ENCODE measurements around the gene SERTM1.
A peak's percentile ranks its signal among the peaks of the same experiment; 100 is the strongest.

SERTM1 gene

GRCh38 chr13:36710396-36710795 is 36.6 kb downstream of the SERTM1 start:
- DNase-seq (ENCODE audit: low read depth in 2 of 2): no peak

- DNase-seq (ENCODE audit: low read depth in 2 of 2): no peak
Observed at GRCh38 chr13:36712290-36712689, 38.5 kb downstream of the SERTM1 start.

GRCh38 chr13:36712770-36713169 is 39.0 kb downstream of the SERTM1 start:
- DNase-seq (ENCODE audit: low read depth in 2 of 2): peak; percentile 52 to 57

GRCh38 chr13:36713887-36714286 is 40.1 kb downstream of the SERTM1 start:
- peak; percentile 33 to 40 for DNase-seq (ENCODE audit: low read depth in 2 of 2)

- no peak for DNase-seq (ENCODE audit: low read depth in 2 of 2)
Observed at GRCh38 chr13:36715841-36716240, 42.0 kb downstream of the SERTM1 start.

GRCh38 chr13:36717017-36717416 is 43.2 kb downstream of the SERTM1 start:
- DNase-seq (ENCODE audit: low read depth in 2 of 2): no peak

GRCh38 chr13:36717966-36718545 is 44.2 kb downstream of the SERTM1 start:
- peak; percentile 17 to 34 for DNase-seq (ENCODE audit: low read depth in 2 of 2)

- DNase-seq (ENCODE audit: low read depth in 2 of 2): no peak
Observed at GRCh38 chr13:36718686-36719085, 44.9 kb downstream of the SERTM1 start.

- DNase-seq (ENCODE audit: low read depth in 2 of 2): no peak
Observed at GRCh38 chr13:36724141-36724540, 50.3 kb downstream of the SERTM1 start.

GRCh38 chr13:36725936-36726335 is 52.1 kb downstream of the SERTM1 start:
- no peak for DNase-seq (ENCODE audit: low read depth in 2 of 2)

GRCh38 chr13:36728006-36728405 is 54.2 kb downstream of the SERTM1 start:
- DNase-seq (ENCODE audit: low read depth in 2 of 2): no peak

GRCh38 chr13:36736119-36736726 is 62.4 kb downstream of the SERTM1 start:
- DNase-seq (ENCODE audit: low read depth in 2 of 2): peak; percentile 15 to 22

- DNase-seq (ENCODE audit: low read depth in 2 of 2): no peak
Observed at GRCh38 chr13:36737524-36738083, 63.8 kb downstream of the SERTM1 start.

- DNase-seq (ENCODE audit: low read depth in 2 of 2): no peak
Observed at GRCh38 chr13:36745436-36745835, 71.6 kb downstream of the SERTM1 start.

- DNase-seq (ENCODE audit: low read depth in 2 of 2): no peak
Observed at GRCh38 chr13:36746051-36746450, 72.2 kb downstream of the SERTM1 start.

Measured in fibroblast of skin of left biceps (primary cell).